K562 (cell line): ENCODE data around the gene CDCP1. TPM values are rescaled to one million over a fixed set of nuclear protein-coding genes. Genes with fewer than 3 reads are reported as not detected.
A peak's percentile ranks its signal among the peaks of the same experiment; 100 is the strongest.

Source experiments
- BCL6 ChIP-seq: fragments of 250-450 bp; sonication (Bioruptor Pico); IDR thresholded peaks from 2 replicates; pipeline ENCODE4 v1.4.0; 2020
- CBX1 ChIP-seq: sonication (generic); IDR thresholded peaks from 2 replicates; pipeline ENCODE4 v1.6.1; 2016; ENCODE audit warnings: antibody characterized with exemption, low read depth, mild to moderate bottlenecking
- CBX8 ChIP-seq: fragments of 200-600 bp; sonication (generic); IDR thresholded peaks from 2 replicates; pipeline ENCODE4 v1.6.1; 2012; ENCODE audit warnings: borderline replicate concordance, mixed run types, low read depth, mild to moderate bottlenecking, moderate library complexity, mixed read lengths, low read length, control low read depth, inconsistent platforms; ENCODE audit not compliant: poor library complexity, severe bottlenecking; ENCODE audit errors: extremely low read depth
- CHD4 ChIP-seq: fragments of 200-600 bp; sonication (generic); IDR thresholded peaks from 3 replicates; pipeline ENCODE4 v1.6.1; 2012; ENCODE audit warnings: low read depth, mild to moderate bottlenecking, mixed read lengths, low read length, inconsistent platforms; ENCODE audit not compliant: insufficient read depth, insufficient replicate concordance, poor library complexity, severe bottlenecking
- COPS2 ChIP-seq: fragments of 450-650 bp; conservative IDR thresholded peaks from 2 replicates; pipeline ENCODE4 v1.6.1; 2016; ENCODE audit warnings: mild to moderate bottlenecking, moderate library complexity
- FOXK2 ChIP-seq, 2 experiments: fragments of 450-650 bp; IDR thresholded peaks in 1 of 2; conservative IDR thresholded peaks in 1 of 2; 2 replicates each; pipeline ENCODE4 v1.6.1; 2016; ENCODE audit warnings: low read depth in 2 of 2, mild to moderate bottlenecking in 1 of 2
- KAT8 ChIP-seq: fragments of 450-650 bp; IDR thresholded peaks from 2 replicates; pipeline ENCODE4 v1.6.1; 2016; ENCODE audit warnings: low read depth, mild to moderate bottlenecking
- KDM4B ChIP-seq, 2 experiments: fragments of 450-650 bp in 1 of 2; sonication (generic) in 1 of 2; IDR thresholded peaks; 2 replicates each; pipeline ENCODE4 v1.6.1; 2016 to 2017; ENCODE audit warnings: borderline replicate concordance in 2 of 2, antibody characterized with exemption in 1 of 2, low read depth in 1 of 2, mild to moderate bottlenecking in 1 of 2
- MAZ ChIP-seq, 2 experiments: fragments of 450-650 bp in 1 of 2; sonication (generic) in 1 of 2; formaldehyde crosslinking; IDR thresholded peaks in 1 of 2; conservative IDR thresholded peaks in 1 of 2; 2 replicates each; pipeline versions ENCODE4 v1.4.0 to v1.5.0; 2020; ENCODE audit warnings: mild to moderate bottlenecking in 1 of 2, missing genetic modification reagents in 1 of 2
- NR2C1 ChIP-seq, 2 experiments: fragments of 450-650 bp; IDR thresholded peaks; 2 replicates each; pipeline ENCODE4 v1.6.1; 2017; ENCODE audit warnings: mild to moderate bottlenecking in 2 of 2, antibody characterized with exemption in 1 of 2, inconsistent platforms in 1 of 2, missing compliant biosample characterization in 1 of 2, missing genetic modification characterization in 1 of 2
- NUFIP1 ChIP-seq: fragments of 450-650 bp; IDR thresholded peaks from 2 replicates; pipeline ENCODE4 v1.6.1; 2018; ENCODE audit not compliant: partially characterized antibody
- PML ChIP-seq: IDR thresholded peaks from 2 replicates; pipeline ENCODE4 v1.6.1; 2012; ENCODE audit warnings: low read length, inconsistent platforms
- ZNF77 ChIP-seq: fragments of 250-450 bp; sonication (Bioruptor Pico); IDR thresholded peaks from 2 replicates; pipeline ENCODE4 v1.5.0; 2020
- ZNF79 ChIP-seq: fragments of 250-450 bp; sonication (Bioruptor Pico); IDR thresholded peaks from 2 replicates; pipeline ENCODE4 v1.4.0; 2020; ENCODE audit warnings: low read depth, mild to moderate bottlenecking, moderate library complexity
- polyA plus RNA-seq, 8 experiments: library from polyadenylated mRNA; depleted of rRNA in 4 of 8; stranded (reverse) in 5 of 8; unstranded in 3 of 8; fragments of >200 nt; fragmentation: Nextera tagmentation in 2 of 8; fragmentation: Illumina TruSeq in 1 of 8; extraction: Ambion mirVana in 2 of 8; extraction: Trizol in 1 of 8; gene quantifications; 2 replicates each; pipeline versions ENCODE4 v1.2.1 to v1.2.3, GENCODE V29; 2011 to 2014; ENCODE audit warnings: inconsistent platforms in 1 of 8, missing spikeins in 1 of 8
- total RNA-seq, 7 experiments: library from RNA; depleted of rRNA in 6 of 7; stranded (reverse); fragments of >200 nt in 6 of 7; fragmentation: Illumina TruSeq in 2 of 7; extraction: Trizol in 2 of 7; gene quantifications; 2 replicates each; pipeline versions ENCODE4 v1.2.1 to v1.2.3, GENCODE V29; 2011 to 2021; ENCODE audit warnings: low replicate concordance in 1 of 7
- TF ChIP-seq, protein P1 (sequence below), 2 experiments: IDR thresholded peaks in 1 of 2; conservative IDR thresholded peaks in 1 of 2; 2 replicates each; pipeline ENCODE4 v1.6.1; 2016; ENCODE audit warnings: low read depth in 2 of 2, mild to moderate bottlenecking in 1 of 2, missing compliant biosample characterization in 1 of 2, missing genetic modification characterization in 1 of 2, moderate library complexity in 1 of 2
- TF ChIP-seq, protein P2 (sequence below): fragments of 250-450 bp; sonication (Bioruptor Pico); IDR thresholded peaks from 2 replicates; pipeline ENCODE4 v1.8.0; 2021; ENCODE audit warnings: moderate library complexity, mild to moderate bottlenecking, inconsistent platforms
- TF ChIP-seq, protein P3 (sequence below): fragments of 250-450 bp; sonication (Bioruptor Pico); IDR thresholded peaks from 2 replicates; pipeline ENCODE4 v1.4.0; 2020; ENCODE audit warnings: borderline replicate concordance
- TF ChIP-seq, protein P4 (sequence below): fragments of 450-650 bp; IDR thresholded peaks from 2 replicates; pipeline ENCODE4 v1.6.1; 2016; ENCODE audit warnings: borderline replicate concordance

Gene CDCP1
- total and polyA plus RNA-seq, 9 of the 15 experiments (the other 6 are each of a cell fraction or from before 2014, with no cell fraction given), result 3.9 to 16.4 (median 5.2) TPM

DNA sequence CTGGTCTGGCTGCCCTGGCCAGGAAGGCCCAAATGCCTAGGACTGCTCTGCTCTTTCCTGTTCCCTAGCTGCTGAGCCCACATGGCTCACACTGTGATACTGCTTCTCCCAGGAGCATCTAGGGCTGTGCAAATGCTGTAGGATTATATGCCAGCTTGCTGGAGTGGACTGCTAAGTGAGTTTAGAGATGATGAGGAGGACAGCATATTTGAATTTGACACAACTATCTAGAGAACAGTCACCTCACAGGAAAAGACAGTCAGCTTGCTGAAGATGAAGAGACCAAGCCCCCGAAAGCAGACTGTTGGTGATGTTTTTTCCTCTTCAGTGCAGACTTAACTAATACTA is 80.8 kb downstream of the CDCP1 start (continued):
- no peak for TF ChIP-seq ZNF77 (CRISPR knock-in tag)
- TF ChIP-seq NR2C1 (IDR thresholded peaks at IDR 0.05), result no peak
- TF ChIP-seq NR2C1 (tag; IDR thresholded peaks at IDR 0.05), result no peak
- no peak for TF ChIP-seq MAZ (CRISPR knock-in tag; conservative IDR thresholded peaks at IDR 0.05 in 1 of 2, IDR thresholded peaks at IDR 0.05 in 1 of 2)
- TF ChIP-seq, protein P1, sequence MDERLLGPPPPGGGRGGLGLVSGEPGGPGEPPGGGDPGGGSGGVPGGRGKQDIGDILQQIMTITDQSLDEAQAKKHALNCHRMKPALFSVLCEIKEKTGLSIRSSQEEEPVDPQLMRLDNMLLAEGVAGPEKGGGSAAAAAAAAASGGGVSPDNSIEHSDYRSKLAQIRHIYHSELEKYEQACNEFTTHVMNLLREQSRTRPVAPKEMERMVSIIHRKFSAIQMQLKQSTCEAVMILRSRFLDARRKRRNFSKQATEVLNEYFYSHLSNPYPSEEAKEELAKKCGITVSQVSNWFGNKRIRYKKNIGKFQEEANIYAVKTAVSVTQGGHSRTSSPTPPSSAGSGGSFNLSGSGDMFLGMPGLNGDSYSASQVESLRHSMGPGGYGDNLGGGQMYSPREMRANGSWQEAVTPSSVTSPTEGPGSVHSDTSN (CRISPR knock-in tag; IDR thresholded peaks at IDR 0.05; ENCODE audit: low read depth), result no peak
- TF ChIP-seq, protein P1 (tag; conservative IDR thresholded peaks at IDR 0.05; ENCODE audit: low read depth), result no peak
- no peak for TF ChIP-seq NUFIP1
- TF ChIP-seq PML, result no peak
- TF ChIP-seq CHD4, result peak; percentile 40
- no peak for TF ChIP-seq CBX1
- TF ChIP-seq BCL6 (CRISPR knock-in tag), result no peak
- TF ChIP-seq, protein P2, sequence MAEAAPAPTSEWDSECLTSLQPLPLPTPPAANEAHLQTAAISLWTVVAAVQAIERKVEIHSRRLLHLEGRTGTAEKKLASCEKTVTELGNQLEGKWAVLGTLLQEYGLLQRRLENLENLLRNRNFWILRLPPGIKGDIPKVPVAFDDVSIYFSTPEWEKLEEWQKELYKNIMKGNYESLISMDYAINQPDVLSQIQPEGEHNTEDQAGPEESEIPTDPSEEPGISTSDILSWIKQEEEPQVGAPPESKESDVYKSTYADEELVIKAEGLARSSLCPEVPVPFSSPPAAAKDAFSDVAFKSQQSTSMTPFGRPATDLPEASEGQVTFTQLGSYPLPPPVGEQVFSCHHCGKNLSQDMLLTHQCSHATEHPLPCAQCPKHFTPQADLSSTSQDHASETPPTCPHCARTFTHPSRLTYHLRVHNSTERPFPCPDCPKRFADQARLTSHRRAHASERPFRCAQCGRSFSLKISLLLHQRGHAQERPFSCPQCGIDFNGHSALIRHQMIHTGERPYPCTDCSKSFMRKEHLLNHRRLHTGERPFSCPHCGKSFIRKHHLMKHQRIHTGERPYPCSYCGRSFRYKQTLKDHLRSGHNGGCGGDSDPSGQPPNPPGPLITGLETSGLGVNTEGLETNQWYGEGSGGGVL, result no peak
- no peak for TF ChIP-seq CBX8
- TF ChIP-seq, protein P3, sequence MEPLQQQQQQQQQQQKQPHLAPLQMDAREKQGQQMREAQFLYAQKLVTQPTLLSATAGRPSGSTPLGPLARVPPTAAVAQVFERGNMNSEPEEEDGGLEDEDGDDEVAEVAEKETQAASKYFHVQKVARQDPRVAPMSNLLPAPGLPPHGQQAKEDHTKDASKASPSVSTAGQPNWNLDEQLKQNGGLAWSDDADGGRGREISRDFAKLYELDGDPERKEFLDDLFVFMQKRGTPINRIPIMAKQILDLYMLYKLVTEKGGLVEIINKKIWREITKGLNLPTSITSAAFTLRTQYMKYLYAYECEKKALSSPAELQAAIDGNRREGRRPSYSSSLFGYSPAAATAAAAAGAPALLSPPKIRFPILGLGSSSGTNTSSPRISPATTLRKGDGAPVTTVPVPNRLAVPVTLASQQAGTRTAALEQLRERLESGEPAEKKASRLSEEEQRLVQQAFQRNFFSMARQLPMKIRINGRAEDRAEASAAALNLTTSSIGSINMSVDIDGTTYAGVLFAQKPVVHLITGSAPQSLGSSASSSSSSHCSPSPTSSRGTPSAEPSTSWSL (CRISPR knock-in tag), result no peak
- TF ChIP-seq COPS2, result no peak
- no peak for TF ChIP-seq KDM4B (IDR thresholded peaks at IDR 0.05; ENCODE audit: borderline replicate concordance in 2 of 2, low read depth in 1 of 2)
- no peak for TF ChIP-seq FOXK2 (conservative IDR thresholded peaks at IDR 0.05 in 1 of 2, IDR thresholded peaks at IDR 0.05 in 1 of 2; ENCODE audit: low read depth in 2 of 2)
- no peak for TF ChIP-seq KAT8
- TF ChIP-seq, protein P4, sequence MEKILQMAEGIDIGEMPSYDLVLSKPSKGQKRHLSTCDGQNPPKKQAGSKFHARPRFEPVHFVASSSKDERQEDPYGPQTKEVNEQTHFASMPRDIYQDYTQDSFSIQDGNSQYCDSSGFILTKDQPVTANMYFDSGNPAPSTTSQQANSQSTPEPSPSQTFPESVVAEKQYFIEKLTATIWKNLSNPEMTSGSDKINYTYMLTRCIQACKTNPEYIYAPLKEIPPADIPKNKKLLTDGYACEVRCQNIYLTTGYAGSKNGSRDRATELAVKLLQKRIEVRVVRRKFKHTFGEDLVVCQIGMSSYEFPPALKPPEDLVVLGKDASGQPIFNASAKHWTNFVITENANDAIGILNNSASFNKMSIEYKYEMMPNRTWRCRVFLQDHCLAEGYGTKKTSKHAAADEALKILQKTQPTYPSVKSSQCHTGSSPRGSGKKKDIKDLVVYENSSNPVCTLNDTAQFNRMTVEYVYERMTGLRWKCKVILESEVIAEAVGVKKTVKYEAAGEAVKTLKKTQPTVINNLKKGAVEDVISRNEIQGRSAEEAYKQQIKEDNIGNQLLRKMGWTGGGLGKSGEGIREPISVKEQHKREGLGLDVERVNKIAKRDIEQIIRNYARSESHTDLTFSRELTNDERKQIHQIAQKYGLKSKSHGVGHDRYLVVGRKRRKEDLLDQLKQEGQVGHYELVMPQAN, result no peak
- TF ChIP-seq ZNF79 (CRISPR knock-in tag), result no peak
